Heart right ventricle (tissue), 16 donors: Measurements from ENCODE around the gene REX1BD. TPM values are rescaled to one million over a fixed set of nuclear protein-coding genes. Genes with fewer than 3 reads are reported as not detected.

Source experiments
- ATAC-seq, 8 donors: fragments of 200-7000 bp; cut with Tn5 transposase; one replicate each; pipeline ENCODE4 v1.9.1; 2020; ENCODE audit warnings: mild to moderate bottlenecking in 8 of 8, moderate library complexity in 8 of 8, moderate number of reproducible peaks in 1 of 8
- DNase-seq, 2 donors: peaks; one replicate each; pipeline ENCODE4 v3.0.0-alpha.2; 2020
- H3K27ac ChIP-seq, 10 donors: fragments of 200-600 bp; sonication (generic) in 2 of 10; one replicate each; pipeline versions ENCODE4 v1.5.0 to v1.8.0; 2020 to 2022; ENCODE audit warnings: mild to moderate bottlenecking in 3 of 10
- H3K27me3 ChIP-seq, 7 donors: fragments of 200-600 bp; one replicate each; pipeline ENCODE4 v1.8.0; 2021 to 2022; ENCODE audit warnings: mild to moderate bottlenecking in 2 of 7
- H3K36me3 ChIP-seq, 9 donors: fragments of 200-600 bp; sonication (generic) in 1 of 9; one replicate each; pipeline versions ENCODE4 v1.5.0 to v1.8.0; 2020 to 2022; ENCODE audit warnings: mild to moderate bottlenecking in 2 of 9
- H3K4me1 ChIP-seq, 9 donors: fragments of 200-600 bp; sonication (generic) in 1 of 9; one replicate each; pipeline versions ENCODE4 v1.5.0 to v1.8.0; 2020 to 2022; ENCODE audit warnings: mild to moderate bottlenecking in 4 of 9
- H3K4me3 ChIP-seq, 10 donors: fragments of 200-600 bp; sonication (generic) in 2 of 10; one replicate each; pipeline versions ENCODE4 v1.5.0 to v1.8.0; 2020 to 2022; ENCODE audit warnings: mild to moderate bottlenecking in 7 of 10, moderate library complexity in 2 of 10
- H3K9me3 ChIP-seq, 11 donors: fragments of 200-600 bp in 10 of 11; sonication (generic) in 2 of 11; one replicate each; pipeline versions ENCODE4 v1.5.0 to v1.8.0; 2013 to 2022; ENCODE audit warnings: mild to moderate bottlenecking in 2 of 11, control low read depth in 1 of 11, moderate library complexity in 1 of 11
- WGBS, 2 donors: extraction: QIAGEN DNeasy Blood & Tissue Kit; methylation state at CpG; one replicate each; pipeline ENCODE4 v1.1.7; 2013; ENCODE audit warnings: inconsistent platforms in 1 of 2; 5-methylcytosine and 5-hydroxymethylcytosine counted together
- intact Hi-C, 10 donors: fragments of 100-400 bp; cut with DNase I; formaldehyde crosslinking; loops; one replicate each; pipeline versions ENCODE4 v1.11.1 to v1.14.2; 2022
- polyA plus RNA-seq, 2 donors: library from polyadenylated mRNA; stranded (reverse); fragments of 200-250 nt; gene quantifications; one replicate each; pipeline ENCODE4 v1.2.3, GENCODE V29; 2013
- total RNA-seq, 10 donors: library from RNA; stranded (reverse); fragmentation: NEBNext Ultra II Directional in 3 of 10; extraction: Animal tissue kit (Norgen Biotek cat#: 25700) in 3 of 10; gene quantifications; one replicate each; pipeline versions ENCODE4 v1.2.1 to v1.2.4, GENCODE V29; 2021 to 2023
- TF ChIP-seq, protein P1 (sequence below), 9 donors: fragments of 200-600 bp; sonication (generic) in 2 of 9; IDR thresholded peaks; one replicate each; pipeline versions ENCODE4 v1.5.0 to v1.8.0; 2021 to 2022; ENCODE audit warnings: antibody characterized with exemption in 9 of 9, mild to moderate bottlenecking in 5 of 9, moderate library complexity in 1 of 9
- donor health status: Arrhythmogenic right ventricular cardiomyopathy.
- donor health status: ischemic (EF 13 %, LVEDD 7.1; RV severe dilation, severe dysfunction).
- donor health status: healthy with polysubstance abuse.
- donor health status: DM: no; HTN: yes; CAD: no.
- donor health status: DM: no; HTN: no; CAD: no.
- donor health status: ischemic (EF 25% LVEDD 6.9; RV normal size, moderate dysfunction).
- donor health status: ischemic (EF 25% LVEDD 5.7; RV mildly dilated, moderate dysfunction).
- donor health status: healthy.
- donor health status: DM: yes; HTN: yes; CAD: no.
- donor health status: Ischemic cardiomyopathy.
- donor health status: ischemic (EF 35%, LVEDD 5.7; RV mildly dilated, moderate dysfunction).
- donor health status: nonischemic (EF 11% LVEDD 7.7; RV severe dilation, severe dysfunction).
- donor health status: DM: yes; HTN: yes; CAD: no.
- donor health status: PGD.
- donor health status: ischemic (EF 29% LVEDD 5.4; RV normal size, mild dysfunction).
- donor health status: nonischemic (EF 23%, LVEDD 6.1; RV moderate dilation, normal function).

The REX1BD gene
- total and polyA plus RNA-seq, 12 donors: 58.5 to 107 (median 68.7) TPM

DNA sequence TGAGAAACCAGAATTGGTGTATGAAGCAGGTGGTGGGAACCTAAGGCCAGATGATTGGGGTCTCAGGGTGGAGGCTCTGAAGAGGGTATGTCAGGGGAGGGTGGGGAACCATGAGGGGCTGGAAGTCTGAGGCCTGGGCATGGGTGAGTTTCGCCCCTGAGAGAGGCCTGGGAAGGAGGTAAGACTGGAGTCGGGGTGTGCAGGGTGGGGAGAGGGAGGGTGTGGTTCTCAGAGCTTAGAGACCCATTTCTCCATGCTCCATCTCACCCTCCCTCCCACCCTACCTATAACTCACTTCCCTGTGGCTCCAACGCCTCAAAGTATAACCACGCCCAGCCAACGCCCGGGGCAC, 47.2 kb downstream of the REX1BD start:
- no peak for ATAC-seq
- no peak for DNase-seq
- peaks cover 0 to 27% (median 10%) of the 10 kb centered on the region in 9 donors for H3K4me1 ChIP-seq
- H3K27me3 ChIP-seq: no peaks in the 10 kb centered on the region
- intact Hi-C loops: loop anchor here in 2 of 10 donors (2.0 kb wide), 2 partner anchors 43 to 47 kb away; partner anchors contain the start of gene CRTC1 (in 1 of the 2)
- 10 to 18% methylated on average over 5 to 6 of the region's 6 CpGs for WGBS, 2 donors
- H3K27ac ChIP-seq: no peak overlapping the region
- H3K36me3 ChIP-seq: peaks cover 0 to 5% (median 0%) of the 10 kb centered on the region in 9 donors
- TF ChIP-seq, protein P1, sequence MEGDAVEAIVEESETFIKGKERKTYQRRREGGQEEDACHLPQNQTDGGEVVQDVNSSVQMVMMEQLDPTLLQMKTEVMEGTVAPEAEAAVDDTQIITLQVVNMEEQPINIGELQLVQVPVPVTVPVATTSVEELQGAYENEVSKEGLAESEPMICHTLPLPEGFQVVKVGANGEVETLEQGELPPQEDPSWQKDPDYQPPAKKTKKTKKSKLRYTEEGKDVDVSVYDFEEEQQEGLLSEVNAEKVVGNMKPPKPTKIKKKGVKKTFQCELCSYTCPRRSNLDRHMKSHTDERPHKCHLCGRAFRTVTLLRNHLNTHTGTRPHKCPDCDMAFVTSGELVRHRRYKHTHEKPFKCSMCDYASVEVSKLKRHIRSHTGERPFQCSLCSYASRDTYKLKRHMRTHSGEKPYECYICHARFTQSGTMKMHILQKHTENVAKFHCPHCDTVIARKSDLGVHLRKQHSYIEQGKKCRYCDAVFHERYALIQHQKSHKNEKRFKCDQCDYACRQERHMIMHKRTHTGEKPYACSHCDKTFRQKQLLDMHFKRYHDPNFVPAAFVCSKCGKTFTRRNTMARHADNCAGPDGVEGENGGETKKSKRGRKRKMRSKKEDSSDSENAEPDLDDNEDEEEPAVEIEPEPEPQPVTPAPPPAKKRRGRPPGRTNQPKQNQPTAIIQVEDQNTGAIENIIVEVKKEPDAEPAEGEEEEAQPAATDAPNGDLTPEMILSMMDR (IDR thresholded peaks at IDR 0.05): no peak
- no peaks in the 10 kb centered on the region for H3K9me3 ChIP-seq
- peak overlapping the region in 7 of 10 donors; percentile 64 to 80 (median 77) for H3K4me3 ChIP-seq

DNA sequence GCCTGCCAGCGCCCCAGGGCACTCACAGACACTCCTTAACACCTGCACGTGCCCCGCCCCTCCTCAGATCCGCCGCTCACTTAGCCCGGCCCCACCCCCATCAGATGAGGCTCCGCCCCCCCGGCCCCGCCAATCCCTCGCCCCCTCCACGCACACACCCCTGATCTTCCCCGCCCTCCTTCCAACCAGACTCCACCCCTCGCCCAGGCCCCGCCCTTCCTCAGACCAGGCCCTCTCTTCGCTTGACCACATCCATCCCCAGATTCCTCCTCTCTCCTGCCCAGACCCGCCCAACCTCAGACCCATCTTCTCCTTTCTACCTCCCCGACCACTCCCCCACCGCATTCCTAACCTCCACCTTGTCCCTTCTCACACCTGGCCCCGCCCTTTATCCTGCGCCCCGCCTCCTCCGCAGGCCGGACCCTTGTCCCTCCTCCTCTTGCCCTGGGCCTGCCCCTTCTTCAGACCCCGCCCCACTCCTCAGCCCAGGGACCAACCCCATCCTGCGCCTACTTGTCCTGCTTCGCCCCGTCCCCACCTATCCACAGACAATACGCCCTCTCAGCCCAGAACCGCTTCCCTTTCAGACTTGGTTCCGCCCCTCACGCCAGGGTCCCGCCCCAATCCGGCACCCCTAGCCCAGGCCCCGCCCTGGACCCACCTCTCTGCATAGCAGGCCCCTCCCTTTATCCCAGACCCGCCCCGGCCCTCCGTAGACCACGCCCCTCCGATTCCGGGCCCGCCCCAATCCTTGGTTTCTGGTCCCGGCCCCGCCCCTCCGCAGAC, 47.8 kb downstream of the REX1BD start:
- peak; percentile 97 to 99 (median 98) for ATAC-seq
- Histone ChIP-seq H3K4me1 (peaks cover 0 to 27% (median 10%) of the 10 kb centered on the region in 9 donors), H3K27ac (peak overlapping the region in 9 of 10 donors; percentile 62 to 89 (median 82)), H3K36me3 (peaks cover 0 to 5% (median 0%) of the 10 kb centered on the region in 9 donors), H3K27me3 (no peaks in the 10 kb centered on the region), H3K4me3 (peak overlapping the region; percentile 55 to 80 (median 68)), H3K9me3 (no peaks in the 10 kb centered on the region)
- intact Hi-C loops: loop anchor here in 1 of 10 donors (2.0 kb wide), 1 partner anchor 46 kb away; the partner anchor contains the start of gene CRTC1
- 1 to 2% methylated on average over 43 to 44 of the region's 44 CpGs for WGBS, 2 donors
- DNase-seq: peak; percentile 98 to 99
- TF ChIP-seq, protein P1 (IDR thresholded peaks at IDR 0.05): no peak

DNA sequence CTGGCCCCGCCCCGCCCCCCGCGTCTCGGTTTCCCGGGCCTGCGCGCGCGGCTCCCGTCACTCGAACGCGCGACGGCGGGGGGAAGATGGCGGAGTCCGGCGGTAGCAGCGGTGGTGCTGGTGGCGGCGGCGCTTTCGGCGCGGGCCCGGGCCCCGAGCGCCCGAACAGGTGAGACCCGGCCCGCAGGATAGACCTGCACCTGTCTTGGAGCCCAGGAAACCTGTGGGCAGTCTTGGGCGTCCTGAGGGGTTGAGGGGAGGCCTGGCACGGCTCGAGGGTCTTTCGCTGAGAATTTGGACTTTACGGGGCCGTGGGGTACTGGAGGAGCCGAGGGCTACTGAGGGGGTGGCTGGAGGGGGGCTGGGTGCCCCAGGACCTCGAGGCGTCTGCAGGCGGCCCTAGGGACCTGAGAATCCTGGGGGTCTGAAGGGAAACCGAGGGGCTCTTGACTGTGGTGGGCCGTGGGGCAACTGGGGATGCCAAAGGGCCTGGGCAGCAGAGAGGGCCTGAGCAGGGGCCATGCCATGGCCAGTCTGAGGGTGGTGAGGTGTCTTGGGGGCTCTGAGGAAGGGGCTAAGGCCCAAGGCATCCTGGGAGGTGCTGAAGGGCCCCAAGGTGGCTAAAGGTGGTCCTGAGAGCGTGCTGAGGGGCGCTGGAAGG, 48.5 kb downstream of the REX1BD start, which contains the start of gene KLHL26:
TSS of gene KLHL26 (plus strand) at position 60 of the 661 bp plus-strand sequence. CDS start at position 87, 27 bp downstream.
- intact Hi-C loops: loop anchor here in 1 of 10 donors (2.0 kb wide), 1 partner anchor 46 kb away; the partner anchor contains the start of gene CRTC1
- H3K27me3 ChIP-seq: no peaks in the 10 kb centered on the region
- peak in 1 of 8 donors; percentile 18 for ATAC-seq
- H3K27ac ChIP-seq: peak within 1 kb of the TSS; percentile 62 to 89 (median 80)
- H3K36me3 ChIP-seq: peaks cover 0 to 5% (median 0%) of the 10 kb centered on the region in 9 donors
- H3K4me3 ChIP-seq: peak within 1 kb of the TSS; percentile 55 to 80 (median 68)
- WGBS, 2 donors: 7 to 8% methylated on average over 38 to 47 of the region's 47 CpGs
- TF ChIP-seq, protein P1 (IDR thresholded peaks at IDR 0.05): no peak
- DNase-seq: no peak
- peaks cover 0 to 27% (median 10%) of the 10 kb centered on the region in 9 donors for H3K4me1 ChIP-seq
- H3K9me3 ChIP-seq: no peaks in the 10 kb centered on the region
